GM12892 (cell line): ENCODE measurements around the gene KCNIP2.

ENCODE experiments used
- POLR2A ChIP-seq: IDR thresholded peaks from 2 replicates; pipeline ENCODE4 v1.6.1; 2011; ENCODE audit warnings: low read depth, low read length, control low read depth
- POLR2AphosphoS5 ChIP-seq: IDR thresholded peaks from 2 replicates; pipeline ENCODE4 v1.6.1; 2011; ENCODE audit warnings: low read depth, low read length, control low read depth

DNA sequence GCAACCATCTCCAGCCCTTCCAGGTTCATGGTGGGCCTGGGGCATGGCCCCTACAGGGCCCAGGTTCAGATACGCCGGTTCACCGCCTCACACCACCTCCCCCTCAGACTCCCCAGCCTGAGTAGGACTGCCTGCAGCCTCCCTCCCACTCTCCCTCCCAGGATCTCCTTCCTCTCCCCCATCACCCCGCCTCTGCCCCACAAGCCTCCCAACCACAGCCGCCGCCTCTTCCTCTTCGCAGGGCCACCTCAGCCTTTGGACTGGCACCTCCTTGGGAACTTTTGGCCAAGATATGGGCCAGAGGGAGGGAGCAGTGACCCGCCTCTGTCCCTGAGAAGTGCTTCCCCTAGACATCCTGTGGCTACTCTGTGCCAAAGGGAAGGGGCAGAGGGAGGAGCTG, 9.3 kb downstream of the KCNIP2 start:
- TF ChIP-seq POLR2A: no peak
- TF ChIP-seq POLR2AphosphoS5: no peak
